HG03575 (cell line): Measurements from ENCODE around the gene PPP1R16B.

Experiments
- ATAC-seq: cut with Tn5 transposase; IDR thresholded peaks from one replicate; pipeline ENCODE4 v1.9.1; 2021; ENCODE audit not compliant: unreplicated experiment, insufficient number of reproducible peaks, low FRiP score; ENCODE audit errors: extremely low read depth

PPP1R16B gene

DNA sequence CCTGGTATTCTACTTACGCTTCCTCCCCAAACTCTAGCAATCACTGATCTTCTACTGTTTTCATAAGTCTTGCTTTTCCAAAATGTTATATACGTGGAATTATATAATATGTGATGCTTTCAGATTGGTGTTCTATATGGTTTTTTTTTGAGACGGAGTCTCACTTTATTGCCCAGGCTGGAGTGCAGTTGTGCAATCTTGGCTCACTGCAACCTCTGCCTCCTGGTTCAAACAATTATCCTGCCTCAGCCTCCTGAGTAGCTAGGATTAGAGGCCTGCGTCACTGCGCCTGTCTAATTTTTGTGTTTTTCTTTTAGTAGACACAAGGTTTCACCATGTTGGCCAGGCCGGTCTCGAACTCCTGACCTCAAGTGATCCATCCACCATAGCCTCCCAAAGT is 109.9 kb downstream of the PPP1R16B start:
- no peak for ATAC-seq

DNA sequence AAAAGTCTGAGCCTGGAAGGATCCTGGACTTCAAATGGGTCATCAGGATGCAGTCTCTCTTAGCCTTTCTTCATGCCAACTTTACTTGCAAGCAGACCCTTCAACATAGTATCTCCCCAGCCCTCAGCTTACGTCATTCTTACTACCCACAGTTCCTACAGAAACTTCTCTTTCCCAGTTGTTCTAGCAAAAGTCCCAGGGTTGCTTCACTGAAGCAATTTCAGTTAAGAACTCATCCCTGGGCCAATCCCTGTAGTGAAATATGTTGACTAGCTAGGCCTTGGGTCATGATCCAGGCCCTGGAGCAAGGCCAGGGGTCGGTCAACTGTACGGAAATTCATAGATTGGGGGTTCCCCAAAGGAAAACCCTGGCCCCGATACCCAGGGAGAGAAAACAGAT is 112.2 kb downstream of the PPP1R16B start:
- ATAC-seq = no peak

DNA sequence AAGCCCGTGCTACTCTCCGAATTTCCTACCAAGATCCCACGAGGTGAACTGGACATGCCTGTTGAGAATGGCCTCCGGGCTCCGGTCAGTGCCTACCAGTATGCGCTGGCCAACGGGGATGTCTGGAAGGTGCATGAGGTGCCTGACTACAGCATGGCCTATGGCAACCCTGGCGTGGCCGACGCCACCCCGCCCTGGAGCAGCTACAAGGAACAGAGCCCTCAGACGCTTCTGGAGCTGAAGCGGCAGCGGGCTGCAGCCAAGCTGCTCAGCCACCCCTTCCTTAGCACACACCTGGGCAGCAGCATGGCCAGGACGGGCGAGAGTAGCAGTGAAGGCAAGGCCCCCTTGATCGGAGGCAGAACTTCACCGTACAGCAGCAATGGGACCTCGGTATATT is 112.7 kb downstream of the PPP1R16B start:
- ATAC-seq = no peak

DNA sequence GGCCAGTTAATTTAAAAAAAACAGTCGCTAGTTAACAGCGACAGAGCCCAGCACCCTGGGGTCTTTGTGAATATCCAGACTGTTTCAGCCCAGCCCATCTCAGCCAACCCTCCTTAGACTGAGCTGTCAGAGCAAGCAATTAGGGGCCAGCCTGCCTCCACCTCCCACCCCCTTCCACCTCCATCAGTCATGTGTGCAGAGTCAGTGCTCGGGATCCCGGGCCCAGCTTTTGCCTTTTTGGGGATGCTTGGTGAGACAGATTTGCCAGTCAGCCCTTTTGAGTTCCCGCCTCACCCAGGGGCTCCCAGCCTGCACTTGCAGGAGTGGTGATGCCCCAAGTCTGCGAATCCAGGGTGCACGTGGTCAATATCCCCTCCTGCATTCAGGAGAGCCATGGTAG is 114.2 kb downstream of the PPP1R16B start:
- no peak for ATAC-seq

DNA sequence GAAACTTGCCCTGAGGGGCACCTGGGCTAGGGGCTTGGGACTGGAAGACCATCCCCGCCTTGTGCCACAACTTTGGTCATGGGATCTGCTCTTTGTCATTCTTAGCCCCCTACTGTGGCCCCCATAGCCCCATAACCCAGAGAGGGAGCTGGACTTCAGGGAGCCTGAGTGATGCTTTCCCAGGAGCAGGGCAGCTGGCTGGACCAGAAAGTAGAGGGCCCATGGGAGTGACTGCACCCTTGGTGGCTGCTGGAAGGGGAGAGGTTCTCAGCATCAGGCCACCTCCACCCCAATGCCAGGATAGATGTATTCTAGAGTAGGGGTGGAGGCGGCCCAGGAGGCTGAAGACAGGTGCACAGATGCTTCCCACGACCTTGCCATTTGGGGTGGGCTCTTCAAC is 114.9 kb downstream of the PPP1R16B start:
- ATAC-seq = no peak

DNA sequence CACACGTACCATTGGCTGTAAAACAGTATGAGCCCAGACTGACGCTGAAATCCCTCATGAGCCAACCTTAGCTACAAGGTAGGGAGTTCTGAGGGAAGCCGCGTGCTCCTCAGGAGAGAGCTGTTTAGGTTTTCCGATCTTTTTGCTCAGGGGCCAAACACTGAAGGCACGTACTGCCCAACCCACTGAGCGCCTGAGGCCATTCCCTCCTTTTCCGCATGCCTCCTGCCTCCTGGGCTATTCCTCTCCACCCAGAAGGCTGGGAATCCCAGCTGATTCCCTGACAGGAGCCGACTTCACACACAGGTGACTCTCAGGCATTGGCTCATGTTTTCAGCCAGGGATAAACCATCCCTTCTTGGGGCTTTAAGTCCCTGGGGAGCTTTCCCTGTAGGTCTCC is 115.4 kb downstream of the PPP1R16B start:
- no peak for ATAC-seq

DNA sequence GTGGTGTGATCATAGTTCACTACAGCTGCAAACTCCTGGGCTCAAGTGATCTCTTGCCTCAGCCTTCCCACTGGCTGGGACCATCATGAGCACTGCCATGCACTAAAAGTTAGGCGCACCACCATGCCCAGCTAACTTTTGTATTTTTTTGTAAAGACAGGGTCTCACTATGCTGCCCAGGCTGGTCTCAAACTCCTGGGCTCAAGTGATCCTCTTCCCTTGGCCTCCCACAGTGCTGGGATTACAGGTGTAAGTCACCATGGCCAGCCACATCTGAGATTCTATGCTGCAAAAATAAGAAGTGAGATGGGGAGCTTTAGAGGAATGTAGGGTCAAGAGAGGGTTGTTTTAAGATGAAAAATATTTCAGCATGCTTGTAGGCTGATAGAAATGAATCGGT is 119.2 kb downstream of the PPP1R16B start:
- ATAC-seq = no peak

DNA sequence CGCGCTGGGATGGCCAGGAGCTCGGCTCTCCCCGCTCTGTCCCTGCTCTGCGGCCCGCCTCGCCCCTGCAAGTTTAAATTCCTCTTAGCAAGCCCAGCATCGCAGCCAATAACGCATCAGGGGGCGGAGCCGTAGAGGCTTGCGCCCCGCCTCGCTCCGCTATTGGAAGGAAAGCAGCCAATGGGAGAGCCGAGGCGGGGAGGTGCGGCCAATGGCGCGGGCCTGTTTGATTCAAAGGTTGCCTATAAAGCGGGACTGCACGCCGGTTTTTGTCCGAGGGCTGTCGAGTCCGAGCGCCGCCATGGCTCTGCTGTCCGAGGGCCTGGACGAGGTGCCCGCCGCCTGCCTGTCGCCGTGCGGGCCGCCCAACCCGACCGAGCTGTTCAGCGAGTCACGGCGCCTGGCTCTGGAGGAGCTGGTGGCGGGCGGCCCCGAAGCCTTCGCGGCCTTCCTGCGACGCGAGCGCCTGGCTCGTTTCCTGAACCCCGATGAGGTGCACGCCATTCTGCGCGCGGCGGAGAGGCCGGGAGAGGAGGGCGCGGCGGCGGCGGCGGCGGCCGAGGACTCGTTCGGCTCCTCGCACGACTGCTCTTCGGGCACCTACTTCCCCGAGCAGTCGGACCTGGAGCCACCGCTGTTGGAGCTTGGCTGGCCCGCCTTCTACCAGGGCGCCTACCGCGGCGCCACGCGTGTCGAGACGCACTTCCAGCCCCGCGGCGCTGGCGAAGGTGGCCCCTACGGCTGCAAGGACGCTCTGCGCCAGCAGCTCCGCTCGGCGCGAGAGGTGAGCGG is 120.8 kb downstream of the PPP1R16B start, which contains the start of gene FAM83D:
Gene FAM83D, plus strand, starts transcription at position 276 of the 792 bp plus-strand sequence. Its CDS starts 26 bp downstream, at position 302.
- peak; percentile 66 for ATAC-seq

DNA sequence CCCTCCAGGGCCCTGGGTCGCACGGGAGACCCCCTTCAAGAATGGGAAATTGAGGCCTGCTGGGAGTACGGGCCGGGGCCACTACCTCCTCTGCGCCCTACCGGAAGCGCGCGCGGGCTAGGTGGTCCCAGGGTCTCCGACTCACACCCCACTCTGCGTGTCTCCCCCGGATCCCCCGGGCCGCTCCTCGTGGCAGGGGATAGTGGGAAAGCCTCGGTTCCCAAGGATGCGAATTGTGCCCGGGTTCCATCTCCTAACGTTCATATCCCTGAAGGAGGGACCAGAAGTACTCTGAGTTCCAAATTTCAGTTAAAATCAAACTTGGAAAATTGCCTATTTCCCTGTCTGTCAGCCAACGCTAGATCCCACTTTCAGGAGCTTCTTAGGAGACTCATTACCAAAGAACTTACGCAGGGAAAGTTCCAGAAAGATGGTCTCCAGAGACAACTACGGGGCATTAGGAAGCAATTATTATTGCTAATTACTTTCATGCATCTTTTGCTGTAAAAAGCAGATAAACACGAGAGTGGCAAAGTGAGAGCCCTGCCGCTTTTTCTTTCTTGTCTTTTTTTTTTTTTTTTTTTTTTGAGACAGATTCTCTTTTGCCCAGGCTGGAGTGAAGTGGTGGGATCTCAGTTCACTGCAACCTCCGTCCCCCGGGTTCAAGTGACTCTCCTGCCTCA is 121.6 kb downstream of the PPP1R16B start:
- no peak for ATAC-seq

DNA sequence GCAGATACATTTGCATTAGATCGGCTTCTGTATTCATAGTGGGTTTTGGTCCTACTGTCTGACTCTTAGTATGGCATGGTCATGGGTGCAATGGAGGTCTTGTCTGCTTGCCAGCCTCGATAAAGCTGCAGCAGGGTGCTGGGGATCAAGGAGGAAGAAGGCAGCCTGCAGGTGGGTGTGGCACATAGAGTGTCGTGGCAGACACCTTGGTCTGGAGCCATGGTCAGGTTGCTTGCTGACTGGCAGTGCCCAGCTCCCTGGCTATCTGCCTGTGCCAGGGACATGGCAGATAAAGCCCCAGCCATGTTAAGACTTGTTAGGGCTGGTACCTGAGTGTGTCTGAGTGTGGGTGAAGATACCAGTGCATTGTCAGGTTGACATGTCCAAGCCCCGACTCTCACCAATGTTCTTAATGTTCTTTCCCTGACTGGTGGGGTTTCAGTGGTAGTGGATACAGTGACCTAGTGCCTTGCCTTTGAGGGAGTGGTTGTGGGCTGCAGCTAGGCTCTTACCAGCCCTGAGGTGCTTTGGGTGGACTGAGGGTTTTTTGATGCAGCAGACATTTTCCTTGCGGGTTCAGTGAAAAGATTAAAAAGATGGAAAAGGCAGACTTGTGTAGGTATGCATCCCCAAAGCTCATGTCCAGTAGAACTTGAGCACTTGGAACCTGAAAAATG is 122.5 kb downstream of the PPP1R16B start:
- ATAC-seq = no peak

DNA sequence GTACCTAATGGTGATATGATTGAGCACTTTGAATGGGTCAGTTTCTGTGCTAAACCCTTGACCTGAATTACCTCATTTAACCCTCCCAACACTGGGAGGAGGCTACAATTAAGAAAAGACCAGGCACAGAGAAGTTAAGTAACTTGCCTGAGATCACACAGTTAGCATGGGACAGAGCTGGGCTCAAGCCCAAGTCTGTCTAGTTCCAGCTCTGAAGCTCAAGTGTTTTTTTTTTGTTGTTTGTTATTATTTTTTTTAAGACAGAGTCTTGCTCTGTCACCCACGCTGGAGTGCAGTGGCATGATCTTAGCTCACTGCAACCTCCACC is 124.7 kb downstream of the PPP1R16B start:
- ATAC-seq = no peak

DNA sequence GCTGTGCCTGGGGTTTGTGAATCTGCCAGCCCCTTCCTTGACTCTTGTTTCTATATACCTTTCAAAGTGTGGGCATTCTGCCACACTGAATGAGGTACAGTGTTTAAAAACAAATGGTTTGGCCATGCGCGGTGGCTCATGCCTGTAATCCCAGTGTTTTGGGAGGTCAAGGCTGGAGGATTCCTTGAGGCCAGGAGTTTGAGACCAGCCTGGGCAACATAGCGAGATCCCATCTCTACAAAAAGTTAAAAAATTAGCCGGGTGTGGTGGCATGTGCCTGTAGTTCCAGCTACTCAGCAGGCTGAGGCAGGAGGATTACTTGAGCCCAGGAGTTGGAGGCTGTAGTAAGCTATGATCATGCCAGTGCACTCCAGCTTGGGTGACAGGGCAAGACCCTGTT is 126.5 kb downstream of the PPP1R16B start:
- no peak for ATAC-seq

DNA sequence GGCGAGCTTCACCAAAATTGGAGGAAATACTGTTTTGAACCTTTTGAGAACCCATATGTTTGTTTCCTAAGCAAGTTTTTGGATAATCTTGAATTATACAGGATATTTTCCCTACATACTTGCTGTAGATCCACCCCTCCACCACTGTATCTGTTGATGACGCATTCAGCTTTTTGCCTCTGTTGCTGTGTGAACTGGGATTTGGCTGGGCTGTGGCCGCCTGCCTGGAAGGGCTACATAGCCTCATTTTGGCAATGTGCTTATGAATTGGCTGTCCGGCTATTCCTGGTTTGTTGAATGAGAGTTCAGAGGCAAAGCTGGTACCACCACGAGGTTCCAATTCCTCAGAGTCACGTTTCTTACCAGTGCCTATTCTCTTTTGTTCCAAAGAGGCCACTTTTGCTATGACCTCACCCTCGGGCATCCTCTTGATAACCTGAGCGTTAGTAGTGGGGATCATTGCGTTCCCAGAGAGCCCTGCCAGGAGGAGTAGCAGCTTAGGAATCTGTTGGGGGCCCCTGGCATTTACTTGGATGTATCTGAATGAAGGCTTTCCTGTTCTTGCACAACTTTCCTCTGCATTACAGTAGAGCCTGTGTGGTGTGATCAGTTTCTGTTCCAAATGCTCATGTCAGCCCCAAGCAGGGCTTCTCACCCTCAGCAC is 127.1 kb downstream of the PPP1R16B start:
- ATAC-seq = no peak

DNA sequence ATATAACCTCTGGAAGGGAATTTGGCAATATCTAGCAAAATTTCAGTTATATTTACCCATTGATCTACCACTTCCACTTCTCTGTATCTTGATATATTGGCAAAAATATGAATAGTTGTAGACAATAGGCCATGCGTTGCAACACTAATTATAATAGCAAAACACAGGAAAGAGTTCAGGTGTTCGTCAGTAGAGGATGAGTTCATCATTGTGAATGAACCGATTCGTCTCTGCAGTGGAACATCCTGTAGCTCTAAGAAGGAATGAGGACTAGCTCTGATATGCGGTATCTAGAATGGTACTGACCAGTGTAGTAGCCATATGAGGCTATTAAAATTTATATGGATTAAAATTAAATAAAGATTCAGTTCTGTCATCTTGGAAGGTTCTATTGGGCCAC is 129.0 kb downstream of the PPP1R16B start:
- ATAC-seq = no peak

DNA sequence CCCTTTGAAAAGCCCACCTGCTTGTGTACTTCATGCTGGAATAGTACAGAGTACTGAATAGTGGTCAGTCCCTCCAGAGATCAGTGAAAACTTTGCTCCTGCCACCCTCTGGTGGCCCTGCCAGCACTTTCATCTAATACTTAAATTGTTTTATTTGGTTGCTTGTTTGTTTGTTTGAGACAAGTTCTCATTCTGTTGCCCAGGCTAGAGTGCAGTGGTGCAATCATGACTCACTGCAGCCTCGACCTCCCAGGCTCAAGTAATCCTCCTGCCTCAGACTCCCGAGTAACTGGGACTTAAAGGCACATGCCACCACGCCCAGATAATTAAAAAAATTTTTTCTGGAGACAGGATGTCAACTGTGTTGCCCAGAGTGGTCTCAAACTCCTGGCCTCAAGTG is 129.8 kb downstream of the PPP1R16B start:
- ATAC-seq = no peak

DNA sequence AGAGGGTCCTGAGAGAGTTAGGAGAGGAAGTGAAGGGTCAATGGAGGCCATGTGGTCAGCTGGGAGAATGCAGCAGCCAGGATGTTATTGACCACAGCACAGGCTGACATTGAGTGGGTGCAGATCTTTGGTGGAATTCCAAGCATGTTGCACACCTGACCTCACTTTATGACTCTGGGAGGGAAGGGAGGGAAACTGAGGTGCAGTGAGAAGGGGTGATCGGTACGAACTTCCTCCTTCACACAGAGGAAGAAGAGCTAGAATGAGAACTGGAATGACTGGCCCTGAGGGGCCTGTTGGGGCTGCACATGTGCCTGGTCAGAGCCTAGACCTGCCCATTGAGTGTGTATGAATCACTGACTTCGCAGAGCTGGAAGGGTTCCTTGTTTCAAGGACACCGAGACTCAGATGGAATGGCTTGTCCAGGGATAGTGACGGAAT is 130.5 kb downstream of the PPP1R16B start:
- ATAC-seq = no peak

DNA sequence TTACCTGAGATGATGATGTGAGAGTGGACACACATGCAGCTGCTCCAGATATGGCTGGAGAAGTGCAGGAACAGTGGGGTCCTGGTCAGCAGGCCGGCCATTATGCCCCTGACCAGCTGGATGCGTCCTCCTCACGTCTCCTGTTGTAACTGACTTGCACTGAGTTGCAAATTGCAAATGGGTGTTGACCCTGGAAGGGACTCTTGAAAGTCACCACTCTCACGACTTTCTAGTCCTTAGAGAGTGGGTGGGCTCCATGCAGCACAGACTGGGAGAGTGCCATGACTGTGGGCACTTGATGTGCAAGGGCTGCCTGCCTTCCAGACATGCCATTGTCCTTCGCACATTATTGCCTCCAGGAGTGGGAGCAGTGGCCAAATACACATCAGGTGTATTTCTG is 131.5 kb downstream of the PPP1R16B start:
- ATAC-seq = no peak

DNA sequence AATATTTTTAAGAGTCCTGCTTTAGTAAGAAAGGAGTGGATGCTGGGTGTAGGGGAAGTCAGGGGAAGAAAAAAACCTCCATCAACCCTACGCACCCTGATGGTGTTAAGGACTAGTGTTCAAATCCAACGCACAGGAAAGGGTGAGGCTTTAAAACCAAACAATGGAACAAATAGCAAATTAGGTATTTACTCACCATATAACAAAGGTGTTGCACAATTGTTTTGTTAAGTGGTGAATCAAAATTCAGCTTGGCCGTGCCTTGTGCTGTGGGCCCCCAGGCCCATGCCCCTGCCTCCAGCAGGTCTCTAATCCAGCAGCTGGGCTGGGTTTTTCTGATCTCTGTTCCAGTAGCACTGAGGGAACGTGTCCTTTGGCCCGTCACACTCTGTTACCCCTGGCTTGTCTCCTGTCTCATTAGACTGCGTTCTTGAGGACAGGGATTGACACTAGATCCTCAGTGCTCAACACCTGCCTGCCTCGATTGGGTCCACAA is 132.5 kb downstream of the PPP1R16B start:
- ATAC-seq = no peak

DNA sequence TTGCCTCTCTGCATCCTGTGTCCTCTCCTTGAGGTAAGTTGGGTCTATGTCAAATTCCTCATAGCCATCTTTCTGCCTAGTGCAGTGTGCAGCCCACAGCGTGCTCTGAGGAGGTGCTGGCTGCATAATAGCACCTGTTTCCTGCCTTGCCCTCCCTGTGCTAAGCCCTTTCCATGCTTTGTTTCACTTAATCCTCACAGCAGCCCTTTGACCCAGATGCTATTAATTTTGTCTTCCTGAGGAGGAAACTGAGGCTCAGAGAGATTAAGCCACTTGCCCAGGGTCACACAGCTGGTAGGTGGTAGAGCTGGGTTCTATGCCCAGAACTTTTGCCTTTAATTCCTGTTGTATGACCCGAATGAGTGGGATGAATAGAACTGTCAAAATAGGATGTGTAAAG is 134.2 kb downstream of the PPP1R16B start:
- no peak for ATAC-seq
